GM18870 (cell line): ENCODE measurements around the gene CXXC1.
"Not testable (repeated sequence)": the region's sequence is repeated elsewhere in the genome, so short reads cannot be mapped to it uniquely, and the experiment has no call there.

Source experiments
- ATAC-seq: cut with Tn5 transposase; IDR thresholded peaks from one replicate; pipeline ENCODE4 v1.9.1; 2021; ENCODE audit warnings: moderate library complexity; ENCODE audit not compliant: unreplicated experiment

CXXC1 gene

GRCh38 chr18:50276452-50276851 is 11.0 kb downstream of the CXXC1 start:
- ATAC-seq, result no peak

- ATAC-seq, result no peak
Measured at GRCh38 chr18:50275503-50276036, 11.9 kb downstream of the CXXC1 start.

GRCh38 chr18:50274941-50275340 is 12.6 kb downstream of the CXXC1 start:
- ATAC-seq, result no peak

GRCh38 chr18:50274044-50274442 is 13.4 kb downstream of the CXXC1 start:
- no peak for ATAC-seq

- no peak for ATAC-seq
Measured at GRCh38 chr18:50273203-50274043, 14.1 kb downstream of the CXXC1 start.

GRCh38 chr18:50272568-50272967 is 14.9 kb downstream of the CXXC1 start:
- no peak for ATAC-seq

GRCh38 chr18:50268022-50268747 is 19.3 kb downstream of the CXXC1 start:
- peak; percentile 66 for ATAC-seq

GRCh38 chr18:50266248-50266704 is 21.2 kb downstream of the CXXC1 start, which contains the start of gene CFAP53:
Gene CFAP53 (minus strand): TSS chr18:50266495. CDS start chr18:50266404, 91 bp downstream.
- ATAC-seq, result peak; percentile 44

- ATAC-seq, result no peak
Measured at GRCh38 chr18:50262977-50263376, 24.5 kb downstream of the CXXC1 start.

- no peak for ATAC-seq
Measured at GRCh38 chr18:50250935-50251334, 36.6 kb downstream of the CXXC1 start.

GRCh38 chr18:50249576-50249975 is 37.9 kb downstream of the CXXC1 start:
- ATAC-seq, result no peak

GRCh38 chr18:50247561-50247960 is 39.9 kb downstream of the CXXC1 start:
- ATAC-seq, result no peak

- not testable (repeated sequence) for ATAC-seq
Measured at GRCh38 chr18:50241768-50242167, 45.7 kb downstream of the CXXC1 start.

- no peak for ATAC-seq
Measured at GRCh38 chr18:50240080-50240563, 47.4 kb downstream of the CXXC1 start.

- no peak for ATAC-seq
Measured at GRCh38 chr18:50232419-50232818, 55.1 kb downstream of the CXXC1 start.
